ENCODE data around the gene LAG3. TPM values are rescaled to one million over a fixed set of nuclear protein-coding genes. Genes with fewer than 3 reads are reported as not detected.
"Not testable (repeated sequence)": the region's sequence is repeated elsewhere in the genome, so short reads cannot be mapped to it uniquely, and the experiment has no call there.

LAG3 gene
- total RNA-seq, 4 donors from 2014 or later: 1.2 to 4.0 (median 2.9) TPM

GRCh38 chr12:6742834-6743233 is 29.5 kb upstream of the LAG3 start:
- H3K36me3 ChIP-seq: peaks cover 0 to 23% (median 6%) of the 10 kb centered on the region in 3 donors
- no peaks in the 10 kb centered on the region for H3K9me3 ChIP-seq
- 77 to 88% methylated on average over 3 of the region's 3 CpGs for WGBS, 2 donors
- H3K4me3 ChIP-seq: no peak overlapping the region
- no peak for DNase-seq (ENCODE audit: low spot score in 2 of 2)
- TF ChIP-seq, protein P1, sequence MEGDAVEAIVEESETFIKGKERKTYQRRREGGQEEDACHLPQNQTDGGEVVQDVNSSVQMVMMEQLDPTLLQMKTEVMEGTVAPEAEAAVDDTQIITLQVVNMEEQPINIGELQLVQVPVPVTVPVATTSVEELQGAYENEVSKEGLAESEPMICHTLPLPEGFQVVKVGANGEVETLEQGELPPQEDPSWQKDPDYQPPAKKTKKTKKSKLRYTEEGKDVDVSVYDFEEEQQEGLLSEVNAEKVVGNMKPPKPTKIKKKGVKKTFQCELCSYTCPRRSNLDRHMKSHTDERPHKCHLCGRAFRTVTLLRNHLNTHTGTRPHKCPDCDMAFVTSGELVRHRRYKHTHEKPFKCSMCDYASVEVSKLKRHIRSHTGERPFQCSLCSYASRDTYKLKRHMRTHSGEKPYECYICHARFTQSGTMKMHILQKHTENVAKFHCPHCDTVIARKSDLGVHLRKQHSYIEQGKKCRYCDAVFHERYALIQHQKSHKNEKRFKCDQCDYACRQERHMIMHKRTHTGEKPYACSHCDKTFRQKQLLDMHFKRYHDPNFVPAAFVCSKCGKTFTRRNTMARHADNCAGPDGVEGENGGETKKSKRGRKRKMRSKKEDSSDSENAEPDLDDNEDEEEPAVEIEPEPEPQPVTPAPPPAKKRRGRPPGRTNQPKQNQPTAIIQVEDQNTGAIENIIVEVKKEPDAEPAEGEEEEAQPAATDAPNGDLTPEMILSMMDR (IDR thresholded peaks at IDR 0.05): no peak
- TF ChIP-seq EP300 (IDR thresholded peaks at IDR 0.05) (no peak), POLR2A (IDR thresholded peaks at IDR 0.05) (no peak)
- H3K4me1 ChIP-seq: peaks cover 0 to 3% (median 0%) of the 10 kb centered on the region in 4 donors
- no peaks in the 10 kb centered on the region for H3K27me3 ChIP-seq
- H3K27ac ChIP-seq: no peak overlapping the region

- H3K36me3 ChIP-seq: peaks cover 0 to 28% (median 10%) of the 10 kb centered on the region in 3 donors
- not testable (repeated sequence) for H3K9me3 ChIP-seq; H3K27me3 ChIP-seq; DNase-seq (ENCODE audit: low spot score in 2 of 2); H3K4me3 ChIP-seq; H3K4me1 ChIP-seq; H3K27ac ChIP-seq
- 72 to 74% methylated on average over 7 of the region's 7 CpGs for WGBS, 2 donors
Observed at GRCh38 chr12:6743300-6743699, 29.0 kb upstream of the LAG3 start.

DNA sequence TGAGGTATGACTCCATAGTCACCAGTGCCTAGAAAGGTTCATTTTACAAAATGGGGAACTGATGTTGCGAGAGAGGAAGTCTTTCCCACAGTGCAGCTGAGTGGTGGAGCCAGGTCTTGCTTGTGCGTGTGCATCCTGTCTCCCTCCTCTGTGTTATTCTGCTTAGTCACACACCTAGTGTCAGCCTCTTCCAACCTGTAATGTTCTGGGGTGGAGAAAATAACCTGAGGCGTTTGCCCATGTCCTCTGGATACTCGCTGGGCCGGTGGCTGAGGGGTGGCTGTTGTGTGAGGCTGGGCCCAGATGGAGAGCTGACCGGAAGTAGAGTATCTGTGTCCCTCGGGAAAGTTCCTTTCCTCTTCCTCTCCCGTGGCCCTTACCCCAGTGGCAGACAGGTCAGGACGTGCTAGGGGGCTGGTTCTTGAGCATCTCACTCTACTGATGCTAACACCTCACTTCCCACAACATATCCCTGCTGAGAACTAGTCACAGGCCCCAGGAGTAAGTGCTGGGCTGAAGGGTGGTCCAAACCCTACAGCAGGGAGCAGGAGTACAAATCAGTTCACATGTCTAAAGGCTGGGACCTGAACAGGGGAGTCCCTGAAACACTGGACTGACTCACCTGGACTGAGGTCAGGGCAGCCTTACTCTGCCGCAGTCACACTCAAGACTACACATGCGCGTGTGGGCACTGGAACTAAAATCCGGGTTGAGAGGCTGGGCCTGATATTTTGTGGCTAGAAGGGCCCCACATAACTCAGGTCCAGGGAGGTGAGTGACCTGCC is 26.4 kb upstream of the LAG3 start:
- H3K4me1 ChIP-seq: peaks cover 0 to 4% (median 2%) of the 10 kb centered on the region in 4 donors
- no peaks in the 10 kb centered on the region for H3K27me3 ChIP-seq
- WGBS, 2 donors: 61 to 69% methylated on average over 9 to 13 of the region's 13 CpGs
- H3K9me3 ChIP-seq: no peaks in the 10 kb centered on the region
- H3K4me3 ChIP-seq: no peak overlapping the region
- no peak for DNase-seq (ENCODE audit: low spot score in 2 of 2)
- H3K36me3 ChIP-seq: peaks cover 0 to 54% (median 24%) of the 10 kb centered on the region in 3 donors
- TF ChIP-seq POLR2A (IDR thresholded peaks at IDR 0.05) (no peak), EP300 (IDR thresholded peaks at IDR 0.05) (no peak)
- TF ChIP-seq, protein P1 (IDR thresholded peaks at IDR 0.05): no peak
- peak overlapping the region in 1 of 4 donors; percentile 18 for H3K27ac ChIP-seq

- Histone ChIP-seq H3K9me3 (no peaks in the 10 kb centered on the region), H3K4me3 (no peak overlapping the region), H3K36me3 (peaks cover 0 to 62% (median 25%) of the 10 kb centered on the region in 3 donors), H3K27me3 (no peaks in the 10 kb centered on the region), H3K27ac (no peak overlapping the region), H3K4me1 (peaks cover 0 to 16% (median 6%) of the 10 kb centered on the region in 4 donors)
- TF ChIP-seq POLR2A (IDR thresholded peaks at IDR 0.05) (no peak), EP300 (IDR thresholded peaks at IDR 0.05) (no peak)
- TF ChIP-seq, protein P1 (IDR thresholded peaks at IDR 0.05): no peak
- WGBS, 2 donors: 75 to 77% methylated on average over 4 of the region's 4 CpGs
- DNase-seq (ENCODE audit: low spot score in 2 of 2): no peak
Observed at GRCh38 chr12:6747216-6747615, 25.1 kb upstream of the LAG3 start.

GRCh38 chr12:6748761-6749160 is 23.6 kb upstream of the LAG3 start:
- DNase-seq (ENCODE audit: low spot score in 2 of 2): no peak
- WGBS, 2 donors: 92 to 94% methylated on average over 13 to 28 of the region's 28 CpGs
- H3K36me3 ChIP-seq: peaks cover 0 to 62% (median 25%) of the 10 kb centered on the region in 3 donors

More at GRCh38 chr12:6748761-6749160, 23.6 kb upstream of the LAG3 start:
- Histone ChIP-seq H3K27ac (no peak overlapping the region), H3K27me3 (no peaks in the 10 kb centered on the region), H3K4me3 (no peak overlapping the region), H3K4me1 (peaks cover 0 to 21% (median 8%) of the 10 kb centered on the region in 4 donors), H3K9me3 (no peaks in the 10 kb centered on the region)
- no peak for TF ChIP-seq EP300 (IDR thresholded peaks at IDR 0.05)
- TF ChIP-seq POLR2A (IDR thresholded peaks at IDR 0.05): no peak
- TF ChIP-seq, protein P1 (IDR thresholded peaks at IDR 0.05): no peak
